T-helper 17 cell (primary cell): Measurements from ENCODE around the gene RBM19. TPM values are rescaled to one million over a fixed set of nuclear protein-coding genes. Genes with fewer than 3 reads are reported as not detected.

Source experiments
- ATAC-seq: fragments of 150-1000 bp; cut with Tn5 transposase; 2 replicates; pipeline ENCODE4 v1.10.0; 2021; ENCODE audit warnings: mild to moderate bottlenecking, moderate library complexity
- DNase-seq, 3 donors: peaks; one replicate each; pipeline versions ENCODE4 v3.0.0 to v3.0.0-alpha.2; 2020 to 2021
- H3K9me3 ChIP-seq: one replicate; pipeline ENCODE4 v1.7.0; 2013; ENCODE audit warnings: low read length, mild to moderate bottlenecking; ENCODE audit not compliant: control insufficient read depth, poor library complexity, severe bottlenecking
- H3K27ac Mint-ChIP-seq: one replicate; pipeline ENCODE4 v1.8.0; 2022; ENCODE audit warnings: mild to moderate bottlenecking, moderate library complexity, mixed read lengths
- H3K27me3 Mint-ChIP-seq: one replicate; pipeline ENCODE4 v1.8.0; 2022; ENCODE audit warnings: mixed read lengths
- H3K36me3 Mint-ChIP-seq: one replicate; pipeline ENCODE4 v1.8.0; 2022; ENCODE audit warnings: low read depth, mixed read lengths
- H3K4me1 Mint-ChIP-seq: one replicate; pipeline ENCODE4 v1.8.0; 2022; ENCODE audit warnings: mild to moderate bottlenecking, mixed read lengths
- H3K4me3 Mint-ChIP-seq: one replicate; pipeline ENCODE4 v1.8.0; 2022; ENCODE audit warnings: mild to moderate bottlenecking, moderate library complexity, mixed read lengths
- total RNA-seq, 4 donors: library from RNA in 2 of 4; stranded (reverse) in 2 of 4; gene quantifications; one replicate each; pipeline ENCODE4 v1.2.3 and lab custom pipeline; 2022 to 2026

Gene RBM19
- total RNA-seq, 2 donors from 2014 or later, result 52.9 to 63.0 TPM

DNA sequence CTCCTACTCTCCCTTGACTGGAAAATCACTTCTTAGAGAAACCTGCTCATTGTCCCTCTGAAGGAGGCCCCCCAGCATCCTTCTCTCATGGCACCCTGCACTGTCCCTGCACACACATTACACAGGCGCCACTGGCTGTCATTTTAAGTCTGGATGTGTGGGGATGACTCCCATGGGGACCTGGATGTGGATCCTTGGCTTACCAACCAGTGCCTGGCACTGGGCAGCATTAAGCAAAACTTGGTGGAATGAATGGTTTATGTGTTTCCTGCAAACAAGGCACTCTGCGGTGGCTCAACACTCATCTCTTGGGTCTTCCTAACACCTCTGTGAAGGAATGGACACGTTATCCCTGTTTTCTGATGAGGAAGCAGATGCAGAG, 162.4 kb downstream of the RBM19 start:
- Mint-ChIP-seq H3K4me1 (no peaks in the 10 kb centered on the region), H3K36me3 (no peaks in the 10 kb centered on the region), H3K4me3 (no peak overlapping the region), H3K27ac (no peak overlapping the region), H3K27me3 (no peaks in the 10 kb centered on the region)
- no peak for DNase-seq
- H3K9me3 ChIP-seq, result no peaks in the 10 kb centered on the region
- ATAC-seq, result no peak

DNA sequence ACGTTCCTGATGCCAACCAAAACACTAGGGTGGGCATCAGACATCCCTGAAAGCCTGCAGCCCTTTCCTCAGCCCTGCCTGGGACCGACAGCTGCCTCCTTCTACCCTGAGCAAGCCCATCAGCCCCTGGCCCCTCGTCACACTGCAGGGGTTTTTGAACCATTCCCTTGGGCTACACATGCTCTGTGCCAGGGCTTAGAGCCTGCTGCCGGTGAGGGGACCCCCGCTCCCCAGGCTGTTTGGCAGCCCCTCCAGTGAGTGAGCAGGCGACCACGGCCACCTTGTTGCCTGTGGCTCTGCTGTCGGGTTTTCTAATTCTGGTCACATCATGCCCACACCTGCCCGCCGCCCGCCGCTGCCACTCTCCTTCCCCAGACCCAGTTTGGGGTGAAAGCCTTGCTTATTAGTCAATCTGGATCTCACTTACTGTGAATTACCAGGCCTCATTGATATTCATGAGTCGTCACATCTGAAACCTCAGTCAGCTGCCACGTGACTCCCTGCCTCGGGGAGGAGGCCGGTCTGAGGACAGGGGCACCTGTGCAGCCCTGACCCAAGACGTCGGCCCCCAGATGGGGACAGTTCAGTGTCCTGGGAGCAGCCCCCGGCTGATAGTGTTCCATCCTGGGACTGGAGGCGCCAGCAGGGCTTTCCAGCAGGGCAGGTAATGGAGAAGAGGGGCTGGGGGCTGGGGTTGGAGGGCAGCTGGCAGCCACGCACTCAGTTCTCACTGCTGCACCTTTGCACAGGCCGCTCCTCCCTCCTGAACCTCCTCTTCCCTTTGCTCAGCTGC, 163.0 kb downstream of the RBM19 start:
- Mint-ChIP-seq H3K27ac (no peak overlapping the region), H3K27me3 (no peaks in the 10 kb centered on the region)

DNA sequence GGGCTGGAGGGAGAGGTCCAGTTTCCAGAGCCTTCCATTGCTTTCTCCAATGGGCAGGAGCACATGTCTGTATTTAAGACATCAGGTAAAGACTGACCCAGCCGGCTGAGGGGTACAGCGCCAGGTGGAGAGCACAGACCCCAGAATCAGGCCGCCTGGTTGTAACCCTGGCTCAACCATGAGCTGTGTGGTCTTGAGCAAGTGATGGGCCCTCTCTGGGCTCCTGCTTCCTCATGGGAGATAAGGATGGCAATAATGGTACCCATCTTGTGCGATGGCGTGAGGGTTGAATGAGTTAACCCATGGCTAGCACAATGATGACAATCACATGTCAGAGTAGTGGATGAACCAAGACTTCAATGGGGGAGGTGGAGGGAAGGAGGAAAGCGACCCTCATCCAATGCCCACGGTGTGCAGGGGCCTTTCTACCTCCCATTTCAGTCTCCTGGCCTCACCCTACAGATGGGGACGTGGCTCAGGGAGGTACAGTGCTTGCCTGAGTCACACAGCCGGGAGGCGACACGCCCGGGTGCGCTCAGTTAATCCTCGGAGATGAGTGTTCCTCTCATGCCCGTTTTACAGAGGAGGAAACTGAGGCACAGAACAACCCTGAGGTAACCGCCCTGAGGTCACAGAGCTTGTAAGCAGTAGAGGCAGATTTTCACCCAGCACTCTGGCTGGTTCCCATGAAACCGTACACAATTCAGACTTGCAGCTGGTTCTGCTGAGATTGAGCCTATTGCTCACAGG, 163.9 kb downstream of the RBM19 start:
- no peaks in the 10 kb centered on the region for H3K9me3 ChIP-seq
- H3K4me3 Mint-ChIP-seq, result no peak overlapping the region
- DNase-seq (no peak), ATAC-seq (no peak)
- no peaks in the 10 kb centered on the region for H3K27me3 Mint-ChIP-seq
- H3K4me1 Mint-ChIP-seq, result no peaks in the 10 kb centered on the region
- H3K36me3 Mint-ChIP-seq, result no peaks in the 10 kb centered on the region
- no peak overlapping the region for H3K27ac Mint-ChIP-seq

More for the DNA sequence above, 163.0 kb downstream of the RBM19 start:
- DNase-seq (no peak), ATAC-seq (no peak)
- Mint-ChIP-seq H3K36me3 (no peaks in the 10 kb centered on the region), H3K4me3 (no peak overlapping the region), H3K4me1 (no peaks in the 10 kb centered on the region)
- H3K9me3 ChIP-seq, result no peaks in the 10 kb centered on the region

DNA sequence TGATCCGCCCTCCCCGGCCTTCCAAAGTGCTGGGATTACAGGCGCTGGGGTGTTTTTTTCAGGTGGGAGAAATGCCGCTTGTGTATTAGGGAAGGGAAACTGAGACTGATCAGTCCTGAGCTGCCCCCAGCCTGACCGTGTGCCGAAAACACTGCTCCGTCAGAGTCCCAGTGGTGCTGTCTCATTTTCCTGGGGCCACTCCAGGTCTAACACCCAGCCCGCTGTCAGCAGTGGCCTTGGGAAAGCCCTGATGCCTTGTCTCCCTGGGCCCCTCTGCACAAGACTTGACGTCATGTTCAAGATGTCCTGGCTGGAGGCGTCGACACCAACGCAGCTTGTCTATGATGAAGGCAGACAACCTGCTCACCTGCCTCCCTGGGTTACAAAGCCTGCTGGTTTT, 165.9 kb downstream of the RBM19 start:
- Mint-ChIP-seq H3K36me3 (no peaks in the 10 kb centered on the region), H3K4me1 (no peaks in the 10 kb centered on the region)
- no peak for ATAC-seq

DNA sequence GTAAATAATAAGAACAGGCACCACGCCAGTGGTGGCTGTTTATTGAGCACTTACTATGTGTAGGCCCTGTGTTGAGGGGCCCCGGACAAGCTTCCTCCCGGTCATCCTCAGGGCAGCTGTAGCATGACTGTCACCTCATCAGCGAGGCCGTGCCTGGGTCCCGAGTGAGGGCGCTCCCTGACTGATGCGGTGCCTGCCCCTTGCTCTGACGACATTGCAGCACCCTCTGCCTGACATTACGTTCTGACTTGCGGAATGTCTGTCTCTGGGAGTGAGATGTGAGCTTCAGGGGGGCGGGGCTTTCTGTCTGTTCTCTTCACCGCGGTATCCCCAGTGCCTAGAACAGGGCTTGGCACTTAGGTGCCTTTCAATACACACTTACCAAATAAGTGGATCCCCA, 167.6 kb downstream of the RBM19 start:
- H3K27ac Mint-ChIP-seq, result no peak overlapping the region
- H3K36me3 Mint-ChIP-seq, result no peaks in the 10 kb centered on the region
- DNase-seq, result no peak

More for the DNA sequence above, 165.9 kb downstream of the RBM19 start:
- Mint-ChIP-seq H3K4me3 (no peak overlapping the region), H3K27me3 (no peaks in the 10 kb centered on the region), H3K27ac (no peak overlapping the region)
- H3K9me3 ChIP-seq, result no peaks in the 10 kb centered on the region
- no peak for DNase-seq

DNA sequence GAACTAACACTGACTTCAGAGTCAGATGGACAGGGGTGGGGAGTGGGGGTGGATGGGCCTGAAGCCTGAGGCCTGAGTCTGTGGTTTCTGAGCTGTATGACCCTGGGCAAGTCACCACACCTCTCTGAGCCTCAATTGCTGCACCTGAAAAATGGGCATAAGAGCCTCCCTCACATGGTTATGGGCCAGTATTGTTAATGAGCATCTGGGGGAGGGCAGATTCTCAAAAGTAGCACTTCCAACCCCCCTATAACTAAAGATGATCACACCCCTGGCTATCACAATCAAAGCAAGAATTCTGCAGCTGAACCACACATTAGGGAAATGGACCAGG, 168.6 kb downstream of the RBM19 start:
- no peaks in the 10 kb centered on the region for H3K9me3 ChIP-seq
- no peaks in the 10 kb centered on the region for H3K27me3 Mint-ChIP-seq
- H3K27ac Mint-ChIP-seq, result no peak overlapping the region
- DNase-seq (no peak), ATAC-seq (no peak)
- H3K4me3 Mint-ChIP-seq, result no peak overlapping the region
- H3K4me1 Mint-ChIP-seq, result no peaks in the 10 kb centered on the region
- peaks cover 2% of the 10 kb centered on the region for H3K36me3 Mint-ChIP-seq

More for the DNA sequence above, 167.6 kb downstream of the RBM19 start:
- Mint-ChIP-seq H3K4me1 (no peaks in the 10 kb centered on the region), H3K27me3 (no peaks in the 10 kb centered on the region), H3K4me3 (no peak overlapping the region)
- H3K9me3 ChIP-seq, result no peaks in the 10 kb centered on the region
- no peak for ATAC-seq

DNA sequence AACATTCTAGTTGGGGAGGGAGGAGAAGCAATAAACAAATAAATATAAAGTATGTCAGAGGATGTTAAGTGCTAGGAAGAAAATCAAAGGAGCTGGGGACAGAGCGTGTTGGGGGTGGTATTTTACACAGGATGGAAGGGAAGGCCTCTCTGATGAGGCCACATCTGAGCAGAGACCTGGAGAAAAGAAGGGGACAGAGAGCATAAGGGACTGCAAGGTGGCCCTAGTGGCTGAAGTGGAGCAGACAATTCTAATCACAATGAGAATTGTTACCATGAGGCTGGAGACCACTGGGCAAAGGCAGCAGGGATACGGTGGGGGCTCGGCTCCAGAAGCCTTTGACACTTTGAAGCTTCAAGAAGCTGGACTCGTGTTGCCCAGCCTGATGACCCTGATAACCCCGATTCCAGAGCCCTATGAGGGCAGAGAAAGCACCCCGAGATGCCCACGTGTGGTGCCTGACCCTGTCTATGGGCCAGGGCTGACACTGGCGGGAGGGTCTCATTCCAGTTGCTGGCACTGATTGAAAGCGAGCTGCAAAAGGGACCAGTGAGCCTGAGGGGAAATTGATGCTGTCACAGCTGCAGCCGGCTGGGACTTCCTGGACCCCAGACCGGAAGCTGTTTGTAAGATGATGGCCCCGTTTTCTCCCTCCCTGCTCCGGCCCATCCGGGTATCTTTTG, 169.1 kb downstream of the RBM19 start:
- DNase-seq (no peak), ATAC-seq (no peak)
- H3K27me3 Mint-ChIP-seq, result no peaks in the 10 kb centered on the region
- no peak overlapping the region for H3K27ac Mint-ChIP-seq
- H3K4me3 Mint-ChIP-seq, result no peak overlapping the region
- no peaks in the 10 kb centered on the region for H3K9me3 ChIP-seq
- H3K36me3 Mint-ChIP-seq, result peaks cover 2% of the 10 kb centered on the region
- no peaks in the 10 kb centered on the region for H3K4me1 Mint-ChIP-seq

DNA sequence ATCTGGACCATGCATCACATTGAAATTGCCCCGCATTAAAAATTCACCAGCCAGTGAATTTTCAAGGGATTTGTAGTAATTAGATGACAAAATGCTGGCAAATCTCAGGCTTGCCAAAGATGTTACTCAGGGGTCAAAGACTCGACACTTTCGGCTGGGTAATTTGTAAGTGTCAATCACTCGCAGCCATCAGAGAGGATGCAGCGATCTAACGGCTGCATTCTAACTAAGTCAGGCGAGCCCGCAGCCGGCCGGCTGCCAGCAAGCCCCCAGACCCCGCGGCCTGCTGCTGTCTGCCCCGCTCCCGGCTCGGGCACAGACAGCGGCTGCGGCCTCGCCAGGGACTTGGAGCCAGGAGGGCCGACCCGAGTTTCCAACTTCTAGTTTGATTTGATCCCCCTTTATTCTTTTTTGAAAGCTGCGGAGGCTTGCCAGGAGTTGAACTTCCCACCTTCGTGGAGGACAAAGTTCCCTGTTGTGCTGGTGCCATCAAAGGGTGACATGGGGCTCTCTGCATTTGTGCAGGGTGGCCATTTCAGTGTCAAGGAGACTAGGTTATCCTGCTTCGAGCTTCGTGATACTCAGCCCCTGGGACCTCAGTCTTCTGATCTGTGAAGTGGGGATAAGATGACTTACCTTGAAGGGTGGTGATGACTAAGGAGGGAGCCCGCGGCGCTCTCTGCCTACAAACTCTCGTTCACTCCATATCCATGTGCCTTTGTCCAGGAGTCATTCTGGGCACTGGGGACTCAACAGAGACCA, 169.9 kb downstream of the RBM19 start:
- H3K27ac Mint-ChIP-seq, result no peak overlapping the region

DNA sequence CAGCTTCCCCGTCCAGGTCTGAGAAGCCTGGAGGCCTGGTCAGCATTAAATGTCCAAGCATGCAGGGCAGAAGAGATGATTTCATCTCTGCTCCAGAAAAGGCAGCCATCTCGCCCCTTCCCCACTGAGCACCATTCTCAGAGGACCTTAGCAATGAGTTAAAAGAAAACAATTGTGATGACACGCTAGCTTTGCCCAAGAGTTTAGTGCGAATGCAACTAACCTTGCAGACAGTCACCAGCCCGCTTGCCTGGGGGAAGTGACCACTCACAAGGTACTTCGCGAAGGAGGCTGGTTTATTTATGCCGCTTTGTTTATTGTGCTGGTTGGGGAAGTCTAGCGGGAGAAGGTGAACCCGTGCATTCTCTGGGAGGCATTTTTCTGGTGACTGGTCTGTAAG, 170.7 kb downstream of the RBM19 start:
- ATAC-seq, result no peak
- Mint-ChIP-seq H3K27me3 (no peaks in the 10 kb centered on the region), H3K4me1 (no peaks in the 10 kb centered on the region), H3K27ac (no peak overlapping the region), H3K36me3 (peaks cover 2% of the 10 kb centered on the region), H3K4me3 (no peak overlapping the region)
- H3K9me3 ChIP-seq, result no peaks in the 10 kb centered on the region
- DNase-seq, result no peak

More for the DNA sequence above, 169.9 kb downstream of the RBM19 start:
- ATAC-seq (no peak), DNase-seq (no peak)
- no peaks in the 10 kb centered on the region for H3K9me3 ChIP-seq
- Mint-ChIP-seq H3K4me1 (no peaks in the 10 kb centered on the region), H3K36me3 (peaks cover 2% of the 10 kb centered on the region), H3K4me3 (no peak overlapping the region), H3K27me3 (no peaks in the 10 kb centered on the region)

DNA sequence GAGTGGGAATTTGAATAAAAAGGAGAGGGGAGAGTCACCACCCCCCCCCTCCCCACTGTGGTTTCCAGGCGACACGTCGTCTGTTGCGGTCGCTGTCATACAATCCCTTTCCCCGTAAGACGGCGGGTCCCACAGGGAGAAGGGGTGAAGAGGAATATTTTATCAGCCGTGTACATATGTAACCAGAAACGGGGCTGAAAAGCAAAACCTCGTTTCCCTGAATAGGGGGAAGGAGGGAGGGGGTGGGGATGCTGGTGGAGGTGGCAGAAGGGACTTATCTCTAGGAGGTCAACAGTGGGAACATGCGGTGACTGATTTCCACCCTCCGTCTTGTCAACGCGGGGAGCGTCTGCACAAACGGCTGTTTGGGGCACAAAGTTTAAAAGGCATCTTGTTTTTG, 171.4 kb downstream of the RBM19 start:
- DNase-seq (no peak), ATAC-seq (no peak)
- Mint-ChIP-seq H3K4me1 (no peaks in the 10 kb centered on the region), H3K27me3 (no peaks in the 10 kb centered on the region), H3K36me3 (peaks cover 2% of the 10 kb centered on the region), H3K27ac (no peak overlapping the region), H3K4me3 (no peak overlapping the region)
- no peaks in the 10 kb centered on the region for H3K9me3 ChIP-seq

DNA sequence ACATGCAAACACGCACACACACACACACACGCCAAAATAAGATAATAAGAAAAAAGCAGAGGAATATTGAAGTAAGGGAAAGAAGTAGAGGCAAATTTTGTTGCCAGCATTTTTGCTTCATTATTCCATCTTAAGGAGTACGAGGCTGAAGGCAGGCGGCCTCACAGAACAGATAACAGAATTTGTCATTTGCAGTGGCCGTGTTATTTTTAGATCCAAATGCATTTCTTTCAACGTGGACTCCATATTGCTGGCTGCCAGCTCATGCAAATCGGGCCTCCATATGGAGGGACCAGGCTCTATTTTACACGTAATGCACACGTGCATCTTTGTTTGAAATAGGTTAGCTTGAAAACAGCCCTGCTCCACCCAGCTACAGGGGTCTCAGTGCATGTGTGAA, 172.9 kb downstream of the RBM19 start:
- Mint-ChIP-seq H3K27ac (no peak overlapping the region), H3K36me3 (peaks cover 2% of the 10 kb centered on the region), H3K4me1 (no peaks in the 10 kb centered on the region), H3K27me3 (no peaks in the 10 kb centered on the region), H3K4me3 (no peak overlapping the region)
- DNase-seq (no peak), ATAC-seq (no peak)
- no peaks in the 10 kb centered on the region for H3K9me3 ChIP-seq

DNA sequence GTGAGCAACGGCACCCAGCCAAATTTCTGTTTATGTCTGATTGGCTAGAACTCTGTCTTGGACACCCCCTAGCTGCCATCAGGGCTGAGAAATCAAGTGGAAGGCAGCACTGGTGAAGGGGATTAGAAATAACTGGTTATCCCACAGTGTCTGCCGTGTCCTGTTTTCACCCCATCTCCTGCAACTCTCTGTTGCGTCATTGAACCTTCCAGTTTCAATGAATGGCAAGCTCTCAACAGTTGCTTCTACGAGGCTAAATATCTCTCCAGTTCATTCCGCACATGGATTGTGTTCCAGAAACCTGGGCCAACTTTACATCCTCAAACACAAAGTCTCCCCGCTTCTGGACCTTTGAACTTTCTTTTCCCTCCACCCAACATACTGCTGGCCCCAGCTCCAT, 173.7 kb downstream of the RBM19 start:
- Mint-ChIP-seq H3K27ac (no peak overlapping the region), H3K27me3 (no peaks in the 10 kb centered on the region), H3K36me3 (peaks cover 2% of the 10 kb centered on the region), H3K4me1 (no peaks in the 10 kb centered on the region), H3K4me3 (no peak overlapping the region)
- no peaks in the 10 kb centered on the region for H3K9me3 ChIP-seq
- DNase-seq (no peak), ATAC-seq (no peak)
